Measurements from ENCODE around the gene ST6GAL2.

ST6GAL2 gene

DNA sequence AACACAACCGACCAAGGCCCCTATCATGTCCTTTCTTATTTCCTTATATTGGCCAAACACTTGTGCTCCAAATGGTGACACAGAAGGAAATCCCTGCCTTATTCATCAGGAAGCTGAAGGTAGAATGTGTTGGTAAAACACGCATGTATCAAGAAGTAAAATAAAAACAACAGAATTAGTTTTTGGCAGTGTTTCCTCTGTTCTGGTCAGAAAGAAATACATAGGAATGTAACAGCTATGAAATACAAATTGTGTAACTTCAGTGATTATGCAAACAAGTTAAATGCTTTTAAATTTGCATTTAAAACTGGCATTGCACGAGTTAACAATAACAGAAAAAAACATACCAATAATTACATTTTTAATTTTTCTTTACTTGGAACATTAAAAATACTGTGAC, 19.3 kb downstream of the ST6GAL2 start:
- peak; percentile 18 to 35 for DNase-seq (ENCODE audit: low read depth in 2 of 2)
- TF ChIP-seq, protein P1, sequence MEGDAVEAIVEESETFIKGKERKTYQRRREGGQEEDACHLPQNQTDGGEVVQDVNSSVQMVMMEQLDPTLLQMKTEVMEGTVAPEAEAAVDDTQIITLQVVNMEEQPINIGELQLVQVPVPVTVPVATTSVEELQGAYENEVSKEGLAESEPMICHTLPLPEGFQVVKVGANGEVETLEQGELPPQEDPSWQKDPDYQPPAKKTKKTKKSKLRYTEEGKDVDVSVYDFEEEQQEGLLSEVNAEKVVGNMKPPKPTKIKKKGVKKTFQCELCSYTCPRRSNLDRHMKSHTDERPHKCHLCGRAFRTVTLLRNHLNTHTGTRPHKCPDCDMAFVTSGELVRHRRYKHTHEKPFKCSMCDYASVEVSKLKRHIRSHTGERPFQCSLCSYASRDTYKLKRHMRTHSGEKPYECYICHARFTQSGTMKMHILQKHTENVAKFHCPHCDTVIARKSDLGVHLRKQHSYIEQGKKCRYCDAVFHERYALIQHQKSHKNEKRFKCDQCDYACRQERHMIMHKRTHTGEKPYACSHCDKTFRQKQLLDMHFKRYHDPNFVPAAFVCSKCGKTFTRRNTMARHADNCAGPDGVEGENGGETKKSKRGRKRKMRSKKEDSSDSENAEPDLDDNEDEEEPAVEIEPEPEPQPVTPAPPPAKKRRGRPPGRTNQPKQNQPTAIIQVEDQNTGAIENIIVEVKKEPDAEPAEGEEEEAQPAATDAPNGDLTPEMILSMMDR (IDR thresholded peaks at IDR 0.05; ENCODE audit: low read depth, low read length) = no peak
- no peak overlapping the region for H3K4me3 ChIP-seq (replicated peaks in 1 of 2; ENCODE audit: low read depth in 2 of 2, low read length in 2 of 2)

DNA sequence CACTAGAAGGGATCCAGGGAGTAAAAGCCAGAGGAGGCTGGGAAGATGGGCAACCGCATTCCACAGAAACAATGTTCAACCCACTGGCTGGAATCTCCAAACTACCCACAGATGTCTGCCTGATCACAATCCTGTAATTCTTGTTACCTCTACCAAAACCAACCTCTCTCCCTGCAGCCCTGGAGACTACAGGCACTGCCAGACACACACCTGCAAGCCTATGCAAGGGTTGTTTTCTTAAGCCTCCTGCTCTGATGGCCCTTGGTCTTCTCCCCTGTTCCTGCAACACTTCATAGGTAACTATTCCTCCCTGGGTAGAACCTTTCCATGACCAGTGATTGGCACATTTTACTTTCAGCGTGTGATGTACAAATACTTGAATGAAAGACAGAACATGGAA, 21.9 kb downstream of the ST6GAL2 start:
- H3K4me3 ChIP-seq (replicated peaks in 1 of 2; ENCODE audit: low read depth in 2 of 2, low read length in 2 of 2) = no peak overlapping the region
- TF ChIP-seq, protein P1 (IDR thresholded peaks at IDR 0.05; ENCODE audit: low read depth, low read length) = no peak
- DNase-seq (ENCODE audit: low read depth in 2 of 2) = no peak

DNA sequence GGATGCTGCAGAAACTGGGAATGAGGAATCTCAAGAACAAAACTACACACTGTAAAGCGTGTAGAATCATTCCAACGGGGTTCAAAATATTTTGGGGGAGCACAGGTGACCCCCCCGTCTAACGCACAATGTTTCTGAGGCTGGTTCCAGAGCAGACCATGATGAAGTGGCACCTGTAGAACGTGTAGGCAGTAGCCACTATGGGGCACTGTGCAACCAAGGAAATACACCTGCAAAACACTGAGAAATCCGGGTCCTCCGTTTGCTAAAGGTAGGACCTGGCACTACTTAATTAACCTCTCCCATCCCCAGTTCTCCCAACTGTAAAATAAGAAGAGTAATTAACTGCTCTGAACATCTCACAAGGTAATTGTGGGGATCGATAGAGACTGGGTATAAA, 22.6 kb downstream of the ST6GAL2 start:
- no peak overlapping the region for H3K4me3 ChIP-seq (replicated peaks in 1 of 2; ENCODE audit: low read depth in 2 of 2, low read length in 2 of 2)
- TF ChIP-seq, protein P1 (IDR thresholded peaks at IDR 0.05; ENCODE audit: low read depth, low read length) = no peak
- peak in 1 of 2 donors; percentile 7 for DNase-seq (ENCODE audit: low read depth in 2 of 2)

DNA sequence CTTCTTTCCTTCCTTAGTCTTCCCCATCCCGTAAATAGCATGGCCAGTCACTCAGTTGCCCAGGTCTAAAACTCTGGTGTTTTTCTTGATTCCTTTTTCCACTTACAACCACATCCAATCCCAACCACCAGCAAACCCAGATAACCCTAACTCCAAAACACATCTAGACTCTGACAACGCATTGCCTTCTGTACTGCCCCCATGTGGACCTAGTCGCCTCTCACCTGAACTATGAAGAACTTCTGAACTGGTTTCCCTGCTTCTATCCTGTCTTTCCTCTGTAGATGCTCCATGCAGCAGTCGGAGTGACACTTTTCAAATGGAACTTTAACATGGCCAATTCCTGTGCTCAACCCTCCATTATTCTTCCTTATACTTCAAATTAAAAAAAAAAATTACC, 26.5 kb downstream of the ST6GAL2 start:
- DNase-seq (ENCODE audit: low read depth in 2 of 2) = no peak
- TF ChIP-seq, protein P1 (IDR thresholded peaks at IDR 0.05; ENCODE audit: low read depth, low read length) = no peak
- no peak overlapping the region for H3K4me3 ChIP-seq (replicated peaks in 1 of 2; ENCODE audit: low read depth in 2 of 2, low read length in 2 of 2)

DNA sequence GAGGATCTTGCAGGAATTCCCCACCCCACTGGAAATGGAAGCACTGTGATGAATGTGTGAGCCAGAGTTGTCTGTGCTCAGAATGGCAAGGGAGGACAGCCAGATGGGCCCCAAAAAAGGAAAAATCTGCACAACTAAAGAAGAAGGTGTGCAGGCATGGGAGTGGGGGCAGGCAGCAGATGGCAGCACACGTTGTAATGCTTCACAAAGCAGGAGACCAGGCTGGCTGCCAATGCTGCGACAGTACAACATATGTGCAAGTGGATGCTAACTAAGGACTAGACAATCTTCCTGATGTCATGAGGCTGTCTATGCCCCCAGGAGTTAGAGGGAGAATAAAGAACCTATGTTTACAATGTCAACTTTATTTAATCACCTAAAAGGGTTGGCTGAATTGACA, 27.2 kb downstream of the ST6GAL2 start:
- no peak overlapping the region for H3K4me3 ChIP-seq (replicated peaks in 1 of 2; ENCODE audit: low read depth in 2 of 2, low read length in 2 of 2)
- DNase-seq (ENCODE audit: low read depth in 2 of 2) = no peak
- TF ChIP-seq, protein P1 (IDR thresholded peaks at IDR 0.05; ENCODE audit: low read depth, low read length) = no peak

DNA sequence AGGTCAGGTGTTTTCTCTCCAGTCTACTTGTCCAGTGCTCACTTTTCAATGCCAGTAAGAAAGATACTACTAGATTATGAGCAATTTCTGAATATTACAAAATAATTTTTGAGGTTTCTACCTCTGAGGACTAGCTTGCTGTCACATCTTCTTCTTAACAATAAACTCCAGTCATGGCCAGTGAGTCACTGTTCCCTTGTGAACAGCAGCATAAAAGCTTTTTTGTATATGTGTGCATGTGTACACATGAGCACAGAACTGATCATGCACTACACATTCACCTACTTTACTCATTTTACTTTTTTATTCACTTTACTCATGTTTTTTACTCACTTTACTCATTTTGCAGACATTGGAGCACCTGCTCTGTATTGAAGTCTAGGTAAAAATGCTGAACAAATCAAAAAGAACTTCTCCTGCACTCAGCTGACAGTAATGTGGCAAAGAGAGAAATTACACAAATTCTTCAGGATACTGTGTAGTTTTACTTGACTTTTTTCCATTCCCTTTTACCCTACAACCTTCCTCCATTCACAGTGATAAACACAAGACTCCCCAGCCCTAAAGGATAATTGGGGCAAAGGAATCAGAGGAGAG, 28.0 kb downstream of the ST6GAL2 start:
- DNase-seq (ENCODE audit: low read depth in 2 of 2) = no peak
- TF ChIP-seq, protein P1 (IDR thresholded peaks at IDR 0.05; ENCODE audit: low read depth, low read length) = no peak
- H3K4me3 ChIP-seq (replicated peaks in 1 of 2; ENCODE audit: low read depth in 2 of 2, low read length in 2 of 2) = no peak overlapping the region

DNA sequence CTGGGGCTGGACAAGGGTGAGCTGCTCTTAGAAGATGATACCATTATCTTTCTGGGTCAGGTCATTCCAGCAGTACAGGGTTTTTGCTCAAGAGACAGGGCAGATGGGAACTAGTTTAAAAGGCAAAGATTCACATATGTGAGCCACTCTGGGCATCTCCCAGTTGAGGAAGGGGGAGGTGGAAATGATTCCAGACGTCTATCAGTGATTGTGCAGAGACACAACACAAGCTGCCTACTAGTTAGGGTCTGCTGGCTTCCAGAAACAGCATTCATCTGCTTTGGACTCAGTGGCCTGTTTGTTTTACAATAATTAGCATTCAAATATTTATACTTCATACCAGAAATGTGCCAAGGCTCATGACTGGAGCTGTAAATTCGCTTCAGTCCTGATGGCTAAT, 32.3 kb downstream of the ST6GAL2 start:
- DNase-seq (ENCODE audit: low read depth in 2 of 2) = no peak
- TF ChIP-seq, protein P1 (IDR thresholded peaks at IDR 0.05; ENCODE audit: low read depth, low read length) = no peak
- no peak overlapping the region for H3K4me3 ChIP-seq (replicated peaks in 1 of 2; ENCODE audit: low read depth in 2 of 2, low read length in 2 of 2)
